B cell (primary cell): ENCODE results near the gene SAC3D1. TPM values are rescaled to one million over a fixed set of nuclear protein-coding genes. Genes with fewer than 3 reads are reported as not detected.

Experiments
- ATAC-seq: fragments of 200-7000 bp; cut with Tn5 transposase; one replicate; pipeline ENCODE4 v1.10.0; 2021; ENCODE audit warnings: low read depth, mild to moderate bottlenecking, moderate number of reproducible peaks, moderate library complexity
- CTCF ChIA-PET: fragments of 350-600 bp; sonication (Branson Sonifier 250); formaldehyde crosslinking; loops from one replicate; lab custom pipeline; 2021; ENCODE audit warnings: antibody characterized with exemption, inconsistent platforms; lab: Charles Lee
- POLR2A ChIA-PET: fragments of 350-600 bp; sonication (Branson Sonifier 250); formaldehyde crosslinking; loops from one replicate; lab custom pipeline; 2021; ENCODE audit warnings: antibody characterized with exemption; lab: Charles Lee
- DNase-seq: peaks from one replicate; pipeline ENCODE4 v3.0.0; 2013
- H2AFZ ChIP-seq: 2 replicates; pipeline ENCODE4 v1.6.1; 2012; ENCODE audit warnings: mild to moderate bottlenecking, low read depth, low read length; ENCODE audit not compliant: insufficient read depth, poor library complexity, severe bottlenecking
- H3K27ac ChIP-seq, 2 donors: 1 replicate in 1 of 2; 2 replicates in 1 of 2; pipeline ENCODE4 v1.5.1; 2012 to 2013; ENCODE audit warnings: low read length in 2 of 2, mild to moderate bottlenecking in 2 of 2, moderate library complexity in 1 of 2
- H3K27me3 ChIP-seq, 4 experiments: fragments of 200-600 bp in 1 of 4; sonication (generic) in 1 of 4; replicated peaks in 1 of 4; 1 replicate in 2 of 4; 2 replicates in 2 of 4; pipeline versions ENCODE4 v1.6.1 to v1.7.0; 2013 to 2016; ENCODE audit warnings: low read length in 3 of 4, mild to moderate bottlenecking in 2 of 4, mixed read lengths in 1 of 4, moderate library complexity in 1 of 4; ENCODE audit not compliant: insufficient read depth in 4 of 4, control insufficient read depth in 3 of 4; ENCODE audit errors: control extremely low read depth in 1 of 4
- H3K36me3 ChIP-seq, 2 experiments: replicated peaks in 1 of 2; 1 replicate in 1 of 2; 2 replicates in 1 of 2; pipeline versions ENCODE4 v1.6.1 to v1.7.1; 2013; ENCODE audit warnings: low read length in 1 of 2; ENCODE audit not compliant: insufficient read depth in 2 of 2, control insufficient read depth in 1 of 2; ENCODE audit errors: control extremely low read depth in 1 of 2, extremely low read depth in 1 of 2
- H3K4me1 ChIP-seq, 2 donors: fragments of 200-600 bp in 1 of 2; sonication (generic) in 1 of 2; 1 replicate in 1 of 2; 2 replicates in 1 of 2; pipeline versions ENCODE4 v1.5.1 to v1.6.1; 2013 to 2017; ENCODE audit warnings: low read length in 2 of 2; ENCODE audit not compliant: control insufficient read depth in 2 of 2, insufficient read depth in 2 of 2
- H3K4me2 ChIP-seq: replicated peaks from 2 replicates; pipeline ENCODE3; 2012; ENCODE audit warnings: mild to moderate bottlenecking, low read depth, low read length; ENCODE audit not compliant: poor library complexity, severe bottlenecking
- H3K4me3 ChIP-seq, 5 experiments: fragments of 200-600 bp in 1 of 5; sonication (generic) in 1 of 5; 1 replicate in 3 of 5; 2 replicates in 2 of 5; pipeline versions ENCODE4 v1.5.1 to v1.7.0; 2011 to 2016; ENCODE audit warnings: low read length in 4 of 5, mild to moderate bottlenecking in 4 of 5, low read depth in 2 of 5, control low read depth in 1 of 5, moderate library complexity in 1 of 5; ENCODE audit not compliant: insufficient read depth in 1 of 5; ENCODE audit errors: control extremely low read depth in 1 of 5, extremely low read depth in 1 of 5
- H3K79me2 ChIP-seq: fragments of 200-600 bp; sonication (generic); one replicate; pipeline ENCODE4 v1.6.0; 2016; ENCODE audit warnings: low read length; ENCODE audit not compliant: control insufficient read depth, insufficient read depth
- H3K9ac ChIP-seq: fragments of 200-600 bp; sonication (generic); 2 replicates; pipeline ENCODE4 v1.6.1; 2017; ENCODE audit warnings: mild to moderate bottlenecking, low read length, moderate library complexity
- H3K9me3 ChIP-seq, 3 donors: one replicate each; pipeline versions ENCODE4 v1.6.1 to v1.7.1; 2013; ENCODE audit warnings: low read length in 2 of 3; ENCODE audit not compliant: control insufficient read depth in 2 of 3, insufficient read depth in 1 of 3; ENCODE audit errors: control extremely low read depth in 1 of 3
- H4K20me1 ChIP-seq: 2 replicates; pipeline ENCODE4 v1.6.0; 2012; ENCODE audit warnings: mild to moderate bottlenecking, low read length; ENCODE audit not compliant: insufficient read depth, control insufficient read depth, poor library complexity, severe bottlenecking
- H3K27ac Mint-ChIP-seq: one replicate; pipeline ENCODE4 v1.8.0; 2021; ENCODE audit warnings: mixed read lengths
- H3K27me3 Mint-ChIP-seq: one replicate; pipeline ENCODE4 v1.8.0; 2021; ENCODE audit warnings: mixed read lengths
- H3K4me1 Mint-ChIP-seq: one replicate; pipeline ENCODE4 v1.8.0; 2021; ENCODE audit warnings: mixed read lengths
- H3K4me3 Mint-ChIP-seq: one replicate; pipeline ENCODE4 v1.8.0; 2021; ENCODE audit warnings: mixed read lengths
- H3K9me3 Mint-ChIP-seq: one replicate; pipeline ENCODE4 v1.8.0; 2022; ENCODE audit warnings: mixed read lengths; ENCODE audit not compliant: insufficient read depth
- CTCF ChIP-seq: fragments of 200-600 bp; IDR thresholded peaks from one replicate; pipeline ENCODE4 v1.8.0; 2022; ENCODE audit warnings: antibody characterized with exemption, mild to moderate bottlenecking
- EZH2 ChIP-seq: IDR thresholded peaks from 2 replicates; pipeline ENCODE4 v1.6.1; 2012; ENCODE audit warnings: borderline replicate concordance, low read depth, mild to moderate bottlenecking, moderate library complexity, low read length; ENCODE audit not compliant: insufficient read depth, poor library complexity, severe bottlenecking
- WGBS: methylation state at CpG from one replicate; pipeline ENCODE4 v1.1.5; 2013; ENCODE audit warnings: missing lambda C conversion rate; ENCODE audit not compliant: insufficient coverage; 5-methylcytosine and 5-hydroxymethylcytosine counted together
- intact Hi-C: fragments of 100-400 bp; cut with micrococcal nuclease; formaldehyde crosslinking; loops from one replicate; pipeline ENCODE4 v1.10.0; 2022
- polyA plus RNA-seq: library from polyadenylated mRNA; depleted of rRNA; stranded (reverse); fragments of >200 nt; gene quantifications from 2 replicates; pipeline ENCODE4 v1.2.3, GENCODE V29; 2012
- total RNA-seq, 2 donors: library from RNA; stranded (reverse); fragments of 120-200 nt in 1 of 2; gene quantifications; 1 replicate in 1 of 2; 2 replicates in 1 of 2; pipeline versions ENCODE4 v1.2.3 to v1.2.4, GENCODE V29; 2013 to 2022

The SAC3D1 gene
- total and polyA plus RNA-seq, 2 donors (not counting 1 experiment from before 2014, with no cell fraction given), result 5.9 to 6.0 TPM

DNA sequence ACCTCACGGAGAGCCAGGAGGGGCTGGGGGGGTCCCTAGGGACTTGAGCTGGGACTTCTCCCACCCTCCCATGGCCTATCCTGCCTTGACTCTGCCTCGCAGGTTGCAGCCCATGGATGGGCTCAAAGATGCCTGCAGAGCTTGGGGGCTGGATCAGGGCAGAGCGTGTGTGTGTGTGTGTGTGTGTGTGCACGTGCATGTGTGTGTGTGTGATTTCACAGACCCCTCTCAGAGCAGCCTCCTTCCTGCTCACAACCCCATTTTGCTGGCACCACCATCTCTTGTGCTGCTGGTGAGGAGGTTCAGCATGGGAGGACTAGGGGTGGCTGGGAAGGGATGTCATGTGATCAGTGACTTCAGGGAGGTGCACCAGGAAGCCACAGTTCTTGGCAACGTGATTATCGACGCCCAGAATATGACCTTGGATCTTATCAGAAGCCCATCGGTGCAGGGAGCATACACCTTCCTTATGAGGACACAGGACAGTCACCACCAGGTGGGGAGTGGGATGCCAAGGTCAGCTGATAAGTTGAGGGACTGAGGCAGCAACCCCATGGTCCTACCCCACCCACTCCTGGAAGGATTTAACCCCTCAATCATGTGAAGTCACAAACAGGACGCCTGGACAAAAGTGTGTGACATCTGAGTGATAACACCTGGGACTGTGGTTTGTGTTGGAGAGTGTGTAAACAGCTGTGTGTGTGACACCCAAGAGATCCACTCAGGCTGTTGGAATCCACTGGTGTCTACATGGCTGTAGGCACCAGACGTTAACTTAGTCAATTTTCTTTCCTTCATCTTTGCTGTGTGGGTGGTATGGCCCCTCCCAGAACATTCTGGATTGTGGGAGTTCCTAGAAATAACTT, 19.2 kb downstream of the SAC3D1 start:
- H3K4me1 ChIP-seq, result no peaks in the 10 kb centered on the region
- CTCF ChIA-PET, result interaction anchor here (1.1 kb wide), 1 partner anchor 18 kb away, joined by 3 read pairs; no protein-coding TSS in a partner anchor
- Mint-ChIP-seq H3K4me1 (no peaks in the 10 kb centered on the region), H3K4me3 (no peak overlapping the region), H3K27ac (no peak overlapping the region), H3K9me3 (no peaks in the 10 kb centered on the region), H3K27me3 (no peaks in the 10 kb centered on the region)
- POLR2A ChIA-PET, result no interaction called here
- no peak overlapping the region for H3K4me2 ChIP-seq
- no peak overlapping the region for H2AFZ ChIP-seq
- H3K9ac ChIP-seq, result no peak overlapping the region
- no peaks in the 10 kb centered on the region for H3K36me3 ChIP-seq
- WGBS, result 63% methylated on average over 4 of the region's 10 CpGs
- no peaks in the 10 kb centered on the region for H3K79me2 ChIP-seq
- no peak overlapping the region for H3K27ac ChIP-seq
- ATAC-seq, result no peak
- TF ChIP-seq CTCF, result no peak
- TF ChIP-seq EZH2, result no peak
- H3K4me3 ChIP-seq, result no peak overlapping the region
- intact Hi-C loops, result no loop called here
- peaks cover 0 to 3% (median 0%) of the 10 kb centered on the region in 3 donors for H3K9me3 ChIP-seq
- H3K27me3 ChIP-seq, result peaks cover 0 to 2% (median 0%) of the 10 kb centered on the region in 4 experiments
- no peaks in the 10 kb centered on the region for H4K20me1 ChIP-seq
- no peak for DNase-seq

DNA sequence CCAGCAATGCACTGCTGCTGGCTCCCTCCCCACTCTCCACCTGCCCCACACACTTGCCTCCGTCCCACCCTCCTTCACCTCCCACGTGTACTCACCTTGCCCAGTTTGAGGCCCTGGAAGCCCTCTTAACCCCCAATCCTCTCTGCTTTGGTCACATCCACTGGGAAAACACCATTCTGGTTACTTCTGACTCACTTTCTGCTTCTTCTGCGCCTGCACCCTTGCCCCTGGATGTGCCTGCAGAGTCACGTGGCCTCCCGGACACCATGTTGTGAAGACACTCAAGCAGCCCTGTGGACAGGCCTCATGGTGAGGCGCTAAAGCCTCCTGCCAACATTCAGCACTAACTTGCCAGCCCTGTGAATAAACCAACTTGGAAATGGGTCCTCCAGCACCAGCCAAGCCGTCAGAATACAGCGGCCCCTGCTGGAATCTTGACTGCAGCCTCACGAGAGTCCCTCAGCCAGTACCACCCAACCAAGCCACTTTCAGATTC, 20.0 kb downstream of the SAC3D1 start:
- Histone ChIP-seq H4K20me1 (no peaks in the 10 kb centered on the region), H3K4me3 (no peak overlapping the region), H3K9ac (no peak overlapping the region), H3K27ac (no peak overlapping the region), H3K79me2 (no peaks in the 10 kb centered on the region), H3K4me1 (no peaks in the 10 kb centered on the region), H3K4me2 (no peak overlapping the region), H2AFZ (no peak overlapping the region), H3K27me3 (peaks cover 0 to 2% (median 0%) of the 10 kb centered on the region in 4 experiments), H3K36me3 (no peaks in the 10 kb centered on the region), H3K9me3 (peaks cover 0 to 3% (median 0%) of the 10 kb centered on the region in 3 donors)
- WGBS, result 91% methylated on average over 7 of the region's 9 CpGs
- DNase-seq, result no peak
- Mint-ChIP-seq H3K4me1 (no peaks in the 10 kb centered on the region), H3K9me3 (no peaks in the 10 kb centered on the region), H3K27ac (peak overlapping the region; percentile 32), H3K27me3 (no peaks in the 10 kb centered on the region), H3K4me3 (no peak overlapping the region)
- ATAC-seq, result no peak
- intact Hi-C loops, result no loop called here
- TF ChIP-seq CTCF, result no peak
- no peak for TF ChIP-seq EZH2
- CTCF ChIA-PET, result interaction anchor here (0.7 to 1.1 kb wide), 2 partner anchors 17 to 422 kb away, joined by 3 read pairs; no protein-coding TSS in a partner anchor
- POLR2A ChIA-PET, result no interaction called here
